ENCODE results near the gene AP2A2.
"Not testable (repeated sequence)": the region's sequence is repeated elsewhere in the genome, so short reads cannot be mapped to it uniquely, and the experiment has no call there.

Gene AP2A2

DNA sequence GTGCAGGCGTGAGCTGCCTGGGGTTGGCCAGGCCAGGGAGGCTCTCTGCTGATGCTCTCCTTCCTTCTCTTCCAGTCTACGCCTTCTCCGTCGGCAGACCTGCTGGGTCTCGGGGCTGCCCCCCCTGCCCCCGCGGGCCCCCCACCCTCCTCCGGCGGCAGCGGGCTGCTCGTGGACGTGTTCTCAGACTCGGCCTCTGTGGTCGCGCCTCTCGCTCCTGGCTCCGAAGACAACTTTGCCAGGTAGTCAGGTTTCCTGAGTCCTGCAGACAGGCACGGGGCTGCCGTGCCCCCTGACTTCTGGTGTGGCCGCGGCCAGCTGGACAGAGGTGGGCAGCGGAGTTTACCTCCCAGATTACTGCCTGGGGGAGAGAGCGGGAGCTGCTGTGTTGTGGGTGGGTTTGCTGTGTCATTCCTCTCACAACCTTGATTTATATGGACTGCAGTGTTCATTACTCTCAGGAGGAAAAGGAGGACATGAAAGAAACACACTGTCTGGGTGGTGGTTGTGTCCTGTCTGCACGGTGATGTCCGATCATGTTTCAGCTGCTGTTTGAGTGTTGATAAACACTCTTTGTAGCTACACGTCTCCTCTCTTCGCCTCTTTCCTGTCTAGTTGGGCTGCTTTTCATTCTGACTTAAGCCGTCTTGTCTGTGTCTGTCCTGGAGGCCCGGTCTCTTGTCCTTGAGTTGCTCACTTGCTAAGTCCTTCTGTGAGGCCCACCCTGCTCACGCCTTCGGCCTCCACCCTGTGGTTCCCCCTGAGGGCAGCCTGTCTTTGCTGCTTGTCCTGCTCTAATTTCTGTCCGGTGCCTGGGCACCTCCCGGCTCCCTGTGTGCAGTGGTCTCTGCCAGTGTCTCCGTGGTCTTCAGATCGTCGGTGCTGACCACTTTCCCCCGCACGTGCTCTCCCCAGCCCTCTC, 74.9 kb downstream of the AP2A2 start:
- DNase-seq = no peak

DNA sequence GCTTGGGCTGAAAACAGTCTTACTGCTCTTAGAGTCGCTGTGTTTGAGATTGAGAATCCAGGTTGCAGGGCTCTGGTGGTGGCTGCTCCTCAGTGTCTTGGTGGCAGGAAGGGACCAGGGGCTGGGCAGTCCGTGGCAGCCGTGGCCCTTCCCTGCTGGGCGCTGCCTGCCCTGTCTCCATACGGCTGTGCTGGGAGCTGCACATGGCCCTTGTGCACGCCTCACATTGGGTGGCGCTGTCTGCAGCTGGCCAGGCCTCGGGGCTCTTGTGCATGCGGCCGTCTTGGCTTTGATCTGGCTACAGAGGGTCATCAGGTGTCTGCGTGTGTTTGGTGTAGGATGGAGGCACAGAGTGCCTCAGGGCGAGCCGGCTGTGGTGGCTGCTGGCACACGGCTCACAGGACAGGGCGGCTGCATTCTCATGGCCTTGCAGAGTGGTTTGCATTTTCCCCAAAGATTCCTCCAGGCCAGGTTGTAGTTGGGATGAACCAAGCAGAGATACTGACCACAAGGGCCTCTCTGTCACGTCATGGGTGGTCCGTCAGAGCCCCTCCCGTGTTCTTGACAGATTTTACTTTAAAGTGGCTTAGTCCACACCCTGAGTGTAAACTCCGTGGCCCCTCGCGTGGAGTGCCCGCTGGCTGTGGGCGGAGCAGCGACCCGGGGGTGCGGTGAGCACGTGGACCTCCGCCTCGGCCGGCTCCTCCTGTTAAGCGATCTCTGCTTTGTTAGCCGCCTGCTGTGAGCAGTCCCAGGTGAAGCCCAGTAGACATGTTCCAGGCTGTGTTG, 76.1 kb downstream of the AP2A2 start:
- no peak for DNase-seq

DNA sequence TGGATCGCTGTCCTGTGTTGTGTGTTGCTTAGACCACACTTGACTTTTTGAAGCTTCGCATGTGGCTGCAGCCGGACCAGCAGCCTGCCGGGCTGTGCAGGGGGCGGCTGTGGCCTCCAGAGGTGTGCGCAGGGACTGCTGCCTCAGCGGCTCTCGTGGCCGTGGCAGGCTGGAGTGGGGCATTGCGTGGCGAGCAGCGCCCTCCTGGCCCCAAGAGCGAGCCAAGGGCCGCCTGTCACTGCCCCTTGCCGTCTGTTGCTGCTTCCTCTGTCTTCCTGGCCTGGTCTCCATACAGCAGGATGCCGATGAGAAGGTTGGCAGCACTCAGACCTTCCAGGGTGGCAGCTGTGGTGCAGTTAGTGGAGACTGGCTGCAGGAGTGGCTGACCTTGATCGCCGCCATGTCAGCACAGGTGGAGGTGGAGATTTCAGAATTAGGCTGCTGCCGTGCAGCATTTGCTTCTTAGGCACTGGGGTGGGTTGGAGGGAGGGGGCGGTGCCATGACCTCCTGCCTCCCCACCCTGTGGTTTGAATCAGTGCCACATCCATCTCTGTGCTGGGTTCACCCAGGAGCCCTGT, 76.8 kb downstream of the AP2A2 start:
- DNase-seq = no peak

DNA sequence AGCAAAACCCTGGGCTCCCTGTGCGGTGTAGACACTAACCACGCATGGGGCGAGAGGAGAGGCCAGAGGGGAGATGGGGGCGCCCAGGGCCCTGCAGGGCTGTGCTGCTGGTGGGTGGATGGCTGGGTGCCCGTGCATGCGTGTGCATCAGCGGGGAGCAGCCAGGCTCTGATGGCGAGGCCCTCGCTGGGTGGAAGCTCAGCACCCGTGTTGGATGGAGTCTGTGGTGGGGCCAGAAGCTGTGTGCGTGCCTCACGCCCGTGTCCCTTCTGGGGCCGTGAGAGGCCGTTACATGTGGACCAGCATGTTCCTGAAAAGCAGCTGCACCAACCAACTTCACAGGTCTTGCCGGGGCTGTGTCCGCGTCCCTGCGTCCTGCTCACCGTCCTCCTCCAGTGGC, 77.5 kb downstream of the AP2A2 start:
- DNase-seq = no peak

DNA sequence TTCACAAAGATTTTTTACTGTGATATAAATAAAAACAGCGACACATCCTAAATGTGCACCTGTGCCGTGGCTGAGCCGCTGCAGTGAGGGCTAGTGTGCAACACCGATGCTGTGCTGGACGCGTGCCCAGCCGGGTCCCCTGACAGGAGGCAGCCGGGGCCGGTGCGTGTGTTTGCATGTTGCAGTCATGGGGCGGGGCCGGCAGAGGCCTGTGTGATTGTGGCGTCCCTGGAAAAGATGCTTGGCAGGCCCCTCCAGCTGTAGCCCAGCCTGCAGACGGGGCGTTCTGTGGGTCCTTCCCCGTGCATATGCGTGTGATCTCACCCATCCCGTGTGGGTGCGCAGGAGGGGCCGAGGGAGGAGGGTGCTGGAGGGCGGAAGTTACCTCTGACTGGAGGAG, 80.3 kb downstream of the AP2A2 start:
- DNase-seq = no peak

DNA sequence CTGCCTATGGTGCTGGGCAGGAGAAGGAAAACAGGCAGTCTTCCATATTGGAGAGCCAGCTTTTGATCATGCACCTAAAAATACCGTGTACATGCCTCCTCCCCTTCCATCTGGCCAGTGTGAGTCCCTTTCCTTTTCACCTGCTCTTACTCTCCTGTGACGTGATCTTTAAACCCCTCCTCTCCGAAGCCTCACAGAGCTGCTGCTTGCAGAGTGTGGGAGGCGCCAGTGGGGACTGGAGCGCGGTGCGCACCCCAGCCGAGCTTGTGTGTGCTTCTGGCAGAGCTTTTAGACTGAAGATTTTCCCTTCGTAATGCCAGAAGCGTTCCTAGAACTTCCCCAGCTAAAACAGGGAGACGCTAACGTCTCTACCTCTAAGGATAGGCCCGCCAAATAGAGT, 81.1 kb downstream of the AP2A2 start:
- DNase-seq = no peak

DNA sequence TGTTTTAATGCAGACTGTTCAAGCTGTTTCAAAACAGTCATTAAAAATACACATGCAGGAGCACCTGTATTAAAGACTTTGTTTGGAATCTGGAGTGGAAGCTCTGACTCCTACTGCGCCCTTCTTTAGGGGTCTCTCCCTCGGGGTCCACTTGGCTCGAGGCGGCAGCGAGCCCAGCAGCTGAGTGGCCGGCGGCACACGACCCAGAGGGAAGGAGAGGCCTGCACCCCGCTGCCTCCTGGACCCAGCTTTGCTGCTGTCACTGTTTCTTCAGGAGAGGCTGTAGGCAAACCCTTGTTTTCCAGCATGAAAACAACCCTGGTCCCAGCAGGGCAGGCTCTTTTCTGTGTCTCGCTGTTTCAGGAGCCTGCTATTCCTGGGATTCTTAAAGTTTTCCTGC, 81.6 kb downstream of the AP2A2 start:
- no peak for DNase-seq

DNA sequence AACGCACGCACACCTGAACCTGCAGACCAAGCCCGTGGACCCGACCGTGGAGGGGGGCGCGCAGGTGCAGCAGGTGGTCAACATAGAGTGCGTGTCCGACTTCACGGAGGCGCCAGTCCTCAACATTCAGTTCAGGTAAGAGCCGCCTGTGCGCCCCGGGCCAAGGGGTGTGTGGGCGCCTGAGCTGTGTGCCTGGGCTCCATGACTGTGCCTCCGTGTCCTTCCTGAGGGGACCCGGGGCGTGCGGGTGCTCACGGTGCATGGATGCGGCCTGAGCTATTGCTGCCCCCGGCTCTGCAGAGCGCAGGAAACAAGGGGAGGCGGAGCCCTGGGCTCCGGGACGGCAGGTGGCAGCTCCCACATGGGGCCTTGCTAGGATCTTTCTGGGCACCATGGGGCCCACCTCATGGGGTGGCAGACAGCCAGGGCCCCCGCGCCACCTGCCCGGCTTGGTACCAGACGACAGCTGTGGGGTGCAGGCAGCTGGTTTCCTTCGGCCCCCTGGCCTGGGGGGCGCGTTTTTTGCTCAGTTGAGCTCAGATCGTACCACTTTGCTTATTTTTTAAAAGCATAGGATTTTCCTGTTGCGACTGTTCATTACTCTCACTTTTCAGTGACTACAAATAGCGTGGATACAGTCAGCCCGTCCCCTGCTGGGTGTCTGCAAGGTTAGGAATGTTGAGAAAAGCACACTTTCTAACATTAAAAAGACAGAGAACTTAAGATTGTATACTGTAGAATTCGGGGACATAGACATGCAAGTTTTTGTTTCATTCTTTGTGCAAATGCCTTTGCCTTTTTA, 82.5 kb downstream of the AP2A2 start:
- DNase-seq = no peak

DNA sequence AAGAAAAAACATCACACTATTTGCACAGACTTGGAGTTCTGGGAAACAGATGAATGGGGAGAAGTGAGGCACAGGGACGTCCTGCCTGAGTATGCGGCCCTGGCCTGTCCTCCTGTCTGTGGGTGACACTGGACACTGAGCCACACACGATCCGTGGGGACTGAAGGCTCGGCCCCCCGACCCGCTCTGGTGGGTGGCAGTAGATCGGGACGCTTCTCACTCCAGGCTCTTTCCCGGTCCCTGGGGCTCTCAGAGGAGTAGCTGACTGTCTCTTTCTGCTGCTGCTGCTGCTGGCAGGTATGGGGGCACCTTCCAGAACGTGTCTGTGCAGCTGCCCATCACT, 83.1 kb downstream of the AP2A2 start:
- DNase-seq = no peak

DNA sequence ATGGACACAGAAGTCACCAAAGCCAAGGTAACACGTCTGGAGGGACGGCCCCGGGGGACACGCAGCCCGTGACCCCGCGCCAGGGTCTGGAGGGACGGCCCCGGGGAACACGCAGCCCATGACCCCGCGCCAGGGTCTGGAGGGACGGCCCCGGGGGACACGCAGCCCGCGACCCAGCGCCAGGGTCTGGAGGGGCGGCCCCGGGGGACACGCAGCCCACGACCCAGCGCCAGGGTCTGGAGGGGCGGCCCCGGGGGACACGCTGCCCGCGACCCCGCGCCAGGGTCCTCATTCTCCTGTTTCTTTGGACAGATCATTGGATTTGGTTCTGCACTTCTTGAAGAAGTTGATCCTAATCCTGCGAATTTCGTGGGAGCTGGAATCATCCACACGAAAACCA, 83.7 kb downstream of the AP2A2 start:
- DNase-seq = no peak

DNA sequence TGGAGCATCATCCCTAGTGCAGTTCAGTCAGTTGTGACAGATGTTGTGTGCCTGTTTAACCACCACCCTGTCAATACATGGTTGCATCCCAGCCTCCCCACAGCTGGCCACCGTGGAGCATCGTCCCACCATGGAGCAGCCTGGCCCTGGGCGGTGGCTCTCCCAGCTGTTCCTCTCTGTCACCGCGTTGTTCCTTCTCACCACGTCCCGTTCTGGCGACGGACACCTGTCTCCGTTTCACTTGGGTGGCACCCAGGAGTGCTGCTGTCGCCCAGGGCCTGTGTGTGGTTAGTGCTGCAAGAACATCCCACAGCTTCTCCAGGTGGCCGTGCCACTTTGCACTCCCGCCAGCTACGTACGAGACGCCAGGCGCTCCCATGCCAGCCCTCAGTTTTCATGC, 84.3 kb downstream of the AP2A2 start:
- no peak for DNase-seq

DNA sequence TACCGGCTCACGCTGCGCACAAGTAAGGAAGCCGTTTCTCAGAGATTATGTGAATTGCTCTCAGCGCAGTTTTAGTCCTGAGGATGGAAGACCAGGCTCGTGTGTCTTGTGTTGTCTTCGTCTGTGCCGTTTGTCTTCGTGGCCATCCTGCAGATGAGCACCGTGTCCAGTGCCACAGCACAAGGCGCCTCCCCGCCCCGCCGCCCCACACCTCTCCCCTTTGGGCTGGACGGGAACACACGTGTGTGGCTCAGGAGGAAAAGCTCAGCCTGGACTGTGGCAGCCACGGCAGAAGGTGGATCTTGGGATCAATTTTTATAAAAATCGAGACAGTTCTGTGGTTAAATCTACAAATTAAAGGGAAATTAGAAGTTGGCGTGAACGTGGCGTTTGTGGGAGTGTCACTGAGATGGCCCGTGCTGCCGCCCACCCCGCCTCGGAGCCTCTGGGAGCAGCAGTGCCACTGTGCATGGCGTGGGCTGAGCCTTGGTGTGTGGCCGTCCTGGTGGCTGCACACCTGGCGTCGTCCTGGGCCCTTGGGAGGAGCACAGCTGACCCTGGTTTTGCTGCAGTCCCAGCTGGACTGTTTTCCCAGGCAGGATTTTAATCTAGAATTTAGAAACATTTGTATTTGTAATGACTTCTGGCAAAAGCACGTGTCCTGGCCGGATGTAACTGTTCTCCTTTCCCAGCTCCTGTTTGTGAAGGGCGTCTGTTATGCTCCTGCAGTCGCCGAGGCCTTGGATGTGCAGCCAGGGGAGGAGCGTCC, 85.1 kb downstream of the AP2A2 start:
- DNase-seq = no peak

DNA sequence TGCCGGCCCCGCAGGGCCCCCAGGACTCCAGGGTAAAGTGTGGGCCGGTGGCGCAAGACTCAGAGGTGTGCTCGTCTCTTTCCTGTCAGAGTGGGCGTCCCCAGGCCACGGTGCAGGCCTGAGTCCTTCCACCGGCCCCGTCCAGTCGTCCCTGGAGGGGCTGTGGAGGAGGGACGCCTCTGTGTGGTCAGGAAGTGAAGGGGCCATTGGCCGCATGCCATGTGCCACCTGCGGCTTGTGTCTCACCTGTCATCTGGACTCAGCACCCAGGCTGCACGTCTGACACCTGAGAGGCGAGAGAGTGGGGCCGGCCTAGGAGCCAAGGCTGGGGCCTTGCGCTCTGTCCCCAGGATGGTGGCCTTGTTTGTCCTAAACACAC, 85.6 kb downstream of the AP2A2 start:
- DNase-seq = no peak

DNA sequence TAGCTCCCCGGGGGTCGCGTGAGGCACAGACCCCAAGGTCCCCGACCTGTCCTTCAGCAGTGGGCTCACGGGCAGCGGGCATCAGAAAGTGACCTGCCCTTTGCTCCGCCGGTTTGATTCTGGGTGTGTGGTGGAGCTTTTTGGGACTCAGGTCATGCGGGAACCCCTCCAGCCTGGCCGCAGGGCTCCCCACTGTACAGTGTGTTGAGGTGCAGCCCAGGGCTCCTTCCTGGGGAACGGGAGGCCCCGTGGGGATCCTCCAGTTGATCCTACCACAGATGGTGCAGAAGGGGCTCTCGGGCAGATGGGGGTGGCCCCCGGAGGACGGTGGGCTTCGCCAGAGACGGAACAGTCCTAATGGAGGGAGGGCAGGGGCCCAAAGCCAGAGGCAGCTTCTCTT, 86.6 kb downstream of the AP2A2 start:
- DNase-seq = no peak

DNA sequence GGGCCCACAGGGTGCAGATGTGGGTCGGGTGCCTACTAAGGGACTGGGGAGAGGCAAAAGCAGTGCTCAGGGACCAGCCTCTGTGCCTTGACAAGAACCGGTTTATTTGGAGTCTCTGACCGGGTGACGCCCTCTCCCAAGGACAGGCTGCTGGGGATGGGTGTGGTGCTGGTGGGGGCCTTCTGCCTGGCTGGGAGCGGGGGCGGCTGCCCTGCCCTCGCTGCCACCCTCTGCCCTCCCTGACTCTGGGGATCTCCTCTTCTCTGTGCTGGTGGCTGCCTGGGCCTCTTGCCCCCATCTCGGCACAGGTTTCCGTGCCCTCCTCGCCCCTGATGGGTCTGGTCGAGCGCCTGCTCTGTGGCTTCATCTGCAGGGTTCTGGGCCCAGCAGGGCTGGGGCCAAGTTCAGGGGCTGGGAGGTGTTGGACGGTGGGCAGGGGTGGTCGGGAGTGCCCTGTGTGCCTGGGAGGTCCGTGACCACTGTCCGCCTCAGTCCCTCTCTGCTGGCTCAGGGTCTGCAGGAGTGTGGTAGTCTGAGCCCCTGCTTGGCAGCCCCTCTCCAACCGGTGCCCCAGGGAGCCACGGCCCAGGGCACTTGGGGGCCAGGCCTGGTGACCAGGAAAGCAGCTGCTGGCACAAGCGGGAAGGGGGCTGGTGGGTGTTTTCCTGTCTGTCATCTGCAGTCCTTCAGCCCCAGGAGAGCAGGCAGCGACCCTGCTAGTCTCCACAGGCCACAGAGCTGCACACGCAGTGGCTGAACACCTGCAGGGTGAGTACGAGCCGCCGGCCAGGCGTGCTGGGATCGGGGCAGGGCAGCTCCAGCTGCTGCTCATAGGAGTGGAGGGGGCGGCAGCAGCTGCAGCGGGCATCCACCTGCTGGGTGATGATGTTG, 87.3 kb downstream of the AP2A2 start:
- DNase-seq = no peak

DNA sequence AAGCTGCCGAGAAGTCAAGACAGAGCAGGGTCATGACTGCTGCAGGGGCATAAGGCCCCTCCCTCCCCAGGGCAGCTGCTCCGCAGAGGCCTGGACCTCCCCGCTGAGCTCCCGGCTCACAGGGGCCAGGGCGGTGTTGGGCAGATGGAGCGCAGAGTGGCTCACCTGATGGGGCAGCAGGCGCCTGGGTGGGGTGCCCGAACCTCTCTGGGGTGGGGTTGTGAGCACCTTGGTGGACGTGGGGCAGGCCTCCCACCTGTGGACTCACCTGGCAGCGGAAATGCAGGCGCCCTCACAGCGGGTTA, 87.9 kb downstream of the AP2A2 start:
- DNase-seq = no peak

DNA sequence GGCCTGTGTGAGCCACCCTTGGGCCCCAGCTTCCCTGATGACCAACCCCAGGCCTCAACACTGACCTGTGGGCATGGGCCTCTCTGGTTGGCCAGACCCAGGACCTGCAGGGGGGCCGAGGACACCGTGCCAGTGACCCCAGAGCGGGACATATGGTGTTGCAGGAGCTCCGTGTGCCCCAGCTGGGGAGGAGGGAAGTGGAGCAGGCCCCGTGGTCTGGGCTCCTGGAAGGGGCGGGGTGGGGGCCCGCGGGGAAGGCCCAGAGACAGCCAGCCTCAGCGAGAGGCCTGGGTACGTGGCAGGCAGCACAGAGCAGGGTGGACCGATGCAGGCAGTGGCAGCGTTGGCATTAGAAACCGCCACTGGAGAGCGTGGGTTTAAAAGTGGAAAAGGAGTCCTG, 88.6 kb downstream of the AP2A2 start:
- no peak for DNase-seq

DNA sequence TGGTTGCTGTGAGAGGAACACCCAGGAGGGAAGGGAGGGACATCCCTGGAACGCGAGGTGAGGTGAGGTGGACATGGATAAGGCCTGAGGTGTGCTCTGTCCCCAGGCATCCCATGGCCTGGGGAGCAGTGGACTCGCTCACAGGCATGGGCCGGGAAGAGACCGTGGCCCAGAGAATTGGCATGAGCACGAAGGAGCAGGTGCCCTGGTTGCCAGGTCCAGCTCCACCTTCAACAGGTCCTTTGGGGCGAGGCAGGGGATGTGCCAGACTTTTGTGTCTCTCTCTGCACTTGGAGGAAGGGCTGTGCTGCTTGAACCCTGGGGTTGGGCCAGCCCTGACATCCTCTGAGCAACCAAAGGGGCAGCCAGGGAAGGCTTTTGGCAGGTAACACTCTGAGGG, 89.4 kb downstream of the AP2A2 start:
- DNase-seq = no peak

DNA sequence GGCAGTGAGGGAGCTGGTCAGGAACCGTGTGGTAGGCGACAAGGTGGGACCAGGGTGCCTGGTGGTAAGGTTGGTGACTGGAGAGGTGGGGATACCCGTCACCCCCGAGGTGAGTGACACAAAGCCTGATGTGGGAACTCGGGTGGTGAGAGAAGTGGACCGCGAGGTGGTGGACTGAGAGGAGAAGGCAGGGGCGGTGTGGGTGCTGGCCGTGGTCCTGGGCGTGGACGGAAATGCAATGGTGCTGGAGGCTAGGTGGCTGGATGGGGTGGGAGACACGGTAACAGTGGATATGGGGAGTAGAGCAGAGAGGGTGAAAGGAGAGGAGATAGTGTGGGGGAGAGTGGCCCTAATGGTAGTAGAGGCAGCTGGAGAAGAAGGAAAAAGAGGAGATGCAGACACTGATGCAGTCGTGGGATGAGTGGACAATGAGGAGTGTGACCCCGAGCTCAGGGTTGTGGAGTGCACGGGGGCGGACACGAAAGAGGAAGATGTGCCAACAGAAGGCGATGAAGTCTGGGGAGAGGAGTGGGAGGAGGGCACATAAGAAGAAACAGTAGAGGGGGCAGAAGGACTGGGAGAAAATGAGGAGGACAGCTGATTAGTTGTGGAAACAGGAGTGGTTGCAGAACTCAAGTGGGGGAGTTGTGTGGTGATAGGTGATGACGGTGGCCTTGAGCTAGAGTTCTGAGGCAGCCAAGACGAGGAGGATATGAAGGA, 90.3 kb downstream of the AP2A2 start:
- DNase-seq = no peak

DNA sequence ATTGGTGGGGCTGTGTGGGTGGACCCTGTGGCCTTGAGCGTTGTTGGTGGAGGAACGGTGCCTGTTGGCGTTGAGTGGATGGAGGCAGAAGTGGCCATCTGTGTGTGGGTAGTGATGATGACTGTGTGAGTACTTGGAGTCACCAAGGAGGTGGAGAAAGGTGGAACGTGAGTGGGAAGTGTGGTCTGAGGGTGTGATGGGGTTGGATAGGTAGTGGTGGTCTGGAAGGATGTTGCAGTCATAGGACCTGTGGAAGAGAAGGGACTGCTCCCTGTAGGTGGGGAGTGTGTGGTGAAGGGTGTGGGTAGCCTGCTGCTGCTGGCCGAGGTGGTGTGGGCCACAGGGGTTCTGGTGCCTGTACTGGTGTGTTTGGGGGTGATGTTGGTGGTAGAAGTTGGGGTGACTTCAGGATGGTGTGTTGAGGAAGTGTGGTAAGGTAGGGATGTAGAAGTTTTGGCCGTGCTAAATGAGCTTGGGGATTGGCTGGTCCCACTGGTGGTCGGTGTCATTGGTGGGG, 91.0 kb downstream of the AP2A2 start:
- not testable (repeated sequence) for DNase-seq
